ENCODE data around the gene XRCC5.
"Not testable (repeated sequence)": the region's sequence is repeated elsewhere in the genome, so short reads cannot be mapped to it uniquely, and the experiment has no call there.

Gene XRCC5

DNA sequence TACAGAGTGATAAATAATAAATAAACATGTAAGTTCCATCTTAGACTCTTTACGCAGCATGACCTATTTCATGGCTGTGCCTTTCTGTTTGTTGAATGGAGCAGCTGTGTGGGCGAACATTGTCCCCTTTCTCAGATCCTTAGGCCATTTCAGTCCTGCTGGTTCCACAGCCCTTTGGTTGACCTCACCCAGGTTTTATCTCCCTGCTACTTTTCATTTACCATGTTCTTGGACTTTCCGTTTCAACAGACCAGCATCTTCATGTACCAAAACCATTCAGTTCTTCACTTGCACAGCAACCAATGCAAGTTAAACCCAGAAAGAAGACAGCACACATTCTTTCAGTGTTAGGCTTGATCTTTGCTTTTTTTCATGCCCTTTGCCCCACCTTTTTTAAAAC, 83.8 kb downstream of the XRCC5 start:
- no peak for DNase-seq (ENCODE audit: low read depth in 2 of 2, low spot score in 1 of 2)

DNA sequence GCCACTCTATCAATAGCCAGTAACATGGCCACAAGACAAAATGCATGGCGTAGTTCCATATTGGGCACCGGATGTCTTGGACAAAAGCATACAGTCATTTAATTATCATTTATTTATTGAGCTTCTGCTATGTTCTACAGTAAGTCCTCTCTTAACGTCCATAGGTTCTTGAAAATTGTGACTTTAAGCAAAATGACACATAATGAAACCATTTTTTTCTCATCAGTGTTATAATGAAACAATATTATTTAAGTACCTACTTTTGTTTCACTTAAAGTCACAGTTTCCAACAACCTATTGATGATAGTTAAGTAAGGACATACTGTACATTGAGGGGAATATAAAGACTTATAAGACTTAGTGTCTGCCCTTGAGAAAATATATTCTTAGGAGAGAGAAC, 84.9 kb downstream of the XRCC5 start:
- DNase-seq (ENCODE audit: low read depth in 2 of 2, low spot score in 1 of 2) = no peak

DNA sequence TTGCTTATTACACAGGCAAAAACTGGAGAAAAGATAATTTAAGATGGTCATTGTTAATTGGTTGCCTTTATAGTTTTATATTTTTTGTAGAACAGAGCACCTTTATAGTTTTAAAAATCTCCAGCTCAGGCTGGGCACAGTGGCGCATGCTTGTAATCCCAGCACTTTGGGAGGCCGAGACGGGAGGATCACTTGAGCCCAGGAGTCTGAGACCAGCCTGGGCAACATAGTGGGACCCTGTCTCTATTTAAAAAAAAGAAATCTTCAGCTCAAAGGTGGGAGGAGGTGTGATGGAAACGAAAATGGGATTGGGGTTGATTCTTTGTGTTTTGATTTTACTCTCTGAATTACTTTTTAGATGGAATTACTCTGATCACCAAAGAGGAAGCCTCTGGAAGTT, 85.4 kb downstream of the XRCC5 start:
- DNase-seq (ENCODE audit: low read depth in 2 of 2, low spot score in 1 of 2) = no peak

DNA sequence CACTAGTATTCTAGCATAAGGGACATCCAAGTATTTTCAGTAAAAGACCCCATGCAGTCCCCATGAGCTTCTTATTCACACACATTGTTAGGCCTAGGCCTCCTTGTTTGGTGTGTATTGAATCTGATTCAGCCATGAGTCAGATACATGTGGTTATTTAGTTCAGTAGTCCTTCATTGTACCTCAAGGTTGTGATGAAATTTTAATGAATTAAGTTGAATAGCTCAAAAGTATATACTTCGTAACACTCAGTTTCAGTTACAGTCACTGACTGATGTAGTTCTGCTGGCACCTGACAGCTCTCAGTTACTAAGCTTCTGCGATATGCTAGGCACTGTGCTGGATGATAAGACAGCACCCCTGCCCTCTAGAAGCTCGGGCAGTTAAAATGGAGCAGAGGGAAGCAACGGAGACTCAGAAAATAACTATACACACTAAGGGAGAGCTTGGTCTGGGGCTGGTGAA, 86.4 kb downstream of the XRCC5 start:
- no peak for DNase-seq (ENCODE audit: low read depth in 2 of 2, low spot score in 1 of 2)

DNA sequence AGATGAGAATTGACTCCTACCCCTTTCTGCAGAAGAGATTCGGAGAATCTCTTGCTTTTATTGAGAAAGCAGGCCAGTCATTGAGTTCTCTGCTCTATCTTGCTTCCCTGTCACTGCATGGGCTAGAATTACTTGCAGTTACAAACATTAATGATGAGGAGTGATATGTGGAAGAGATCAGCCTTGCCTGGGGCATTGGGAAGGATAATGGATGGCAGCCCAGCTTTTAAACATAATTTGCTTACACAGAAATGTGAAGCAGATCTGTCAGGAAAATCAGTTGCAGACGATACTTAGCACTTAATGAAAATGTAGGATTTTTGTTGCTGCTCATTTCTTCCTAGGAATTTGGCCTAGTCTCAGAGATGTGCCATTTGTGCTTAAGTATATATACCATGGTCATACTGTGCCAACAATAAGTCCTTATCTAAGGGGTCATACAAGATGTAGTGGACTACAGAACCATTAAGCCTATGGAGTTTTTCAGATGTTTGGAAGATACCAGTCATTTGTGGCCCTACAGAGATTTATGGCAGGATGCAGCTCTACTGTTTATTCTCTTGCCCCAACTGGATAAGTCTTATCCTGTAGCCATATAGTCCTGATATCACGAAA, 92.7 kb downstream of the XRCC5 start:
- no peak for DNase-seq (ENCODE audit: low read depth in 2 of 2, low spot score in 1 of 2)

DNA sequence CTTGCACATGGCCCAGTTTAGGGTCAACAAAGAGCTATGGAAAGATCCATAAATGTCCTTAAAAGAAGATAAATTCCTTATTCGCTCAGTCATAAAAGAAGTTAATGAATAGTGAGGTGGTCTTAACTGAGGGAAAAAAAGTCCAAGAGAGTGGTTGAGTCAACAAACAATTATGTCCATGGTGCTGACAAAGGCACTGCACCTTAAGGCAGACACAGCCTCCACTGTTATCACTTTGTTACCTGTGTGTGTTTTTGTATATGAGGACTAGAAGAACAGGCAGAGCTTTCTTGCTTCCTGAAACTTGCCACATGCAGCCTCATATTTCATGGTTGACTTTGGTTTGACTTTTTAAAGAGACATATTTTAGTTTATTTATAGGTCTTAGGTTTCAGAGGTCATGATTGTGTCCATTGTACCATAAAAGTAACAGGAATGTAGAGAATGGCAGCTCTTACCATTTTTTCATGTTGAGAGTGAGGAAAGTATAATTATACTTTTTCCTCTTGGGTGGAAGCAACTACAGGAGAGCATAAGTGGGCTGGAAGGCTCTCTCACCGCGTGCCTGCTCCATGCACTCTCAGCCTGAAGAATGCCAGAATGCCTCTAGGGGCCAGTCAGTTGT, 93.6 kb downstream of the XRCC5 start:
- DNase-seq (ENCODE audit: low read depth in 2 of 2, low spot score in 1 of 2) = no peak

DNA sequence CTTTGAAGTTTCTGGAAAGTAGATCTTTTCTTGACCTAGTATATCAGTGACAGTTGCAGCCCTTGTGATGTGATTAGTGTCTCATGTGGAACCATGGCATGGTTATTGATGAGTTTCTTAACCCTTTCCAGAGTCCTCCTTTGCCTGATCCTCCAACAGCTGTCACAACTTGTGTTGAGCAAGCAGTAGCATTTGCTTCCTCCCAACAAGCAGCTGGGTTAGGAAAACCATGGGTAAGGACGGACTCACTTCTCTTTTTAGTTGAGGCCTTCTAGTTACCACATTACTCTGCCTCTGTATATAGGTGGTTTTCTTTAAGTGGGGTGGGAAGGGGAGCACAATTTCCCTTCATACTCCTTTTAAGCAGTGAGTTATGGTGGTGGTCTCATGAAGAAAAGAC, 96.3 kb downstream of the XRCC5 start:
- no peak for DNase-seq (ENCODE audit: low read depth in 2 of 2, low spot score in 1 of 2)

DNA sequence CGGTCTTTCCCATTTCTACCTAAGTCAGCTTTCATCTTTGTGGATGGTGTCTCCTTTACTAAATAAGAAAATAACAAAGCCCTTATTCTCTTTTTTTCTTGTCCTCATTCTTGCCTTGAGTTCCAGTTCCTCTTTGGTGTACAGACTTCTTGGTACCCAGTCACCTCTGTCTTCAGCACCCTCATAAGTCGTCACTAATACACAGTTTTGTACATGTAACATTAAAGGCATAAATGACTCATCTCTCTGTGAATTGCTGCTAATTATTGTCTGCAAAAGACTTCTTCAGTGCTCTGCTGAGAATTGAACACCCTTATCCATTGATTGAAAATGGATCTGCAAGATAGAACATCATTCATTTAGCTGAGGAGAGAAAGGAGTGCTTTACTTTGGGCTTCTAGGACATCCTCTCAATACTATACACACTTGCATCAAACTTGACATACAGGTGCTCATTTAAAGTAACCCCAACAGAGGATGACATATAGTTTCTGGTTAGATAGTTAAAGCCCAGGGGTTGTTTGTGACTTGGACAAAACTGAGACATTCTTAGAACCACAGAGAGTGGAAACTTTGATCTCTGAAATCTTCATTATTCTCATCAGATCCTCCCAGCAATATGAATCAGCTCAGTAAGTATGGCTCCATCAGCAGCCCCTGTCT, 97.0 kb downstream of the XRCC5 start:
- no peak for DNase-seq (ENCODE audit: low read depth in 2 of 2, low spot score in 1 of 2)

DNA sequence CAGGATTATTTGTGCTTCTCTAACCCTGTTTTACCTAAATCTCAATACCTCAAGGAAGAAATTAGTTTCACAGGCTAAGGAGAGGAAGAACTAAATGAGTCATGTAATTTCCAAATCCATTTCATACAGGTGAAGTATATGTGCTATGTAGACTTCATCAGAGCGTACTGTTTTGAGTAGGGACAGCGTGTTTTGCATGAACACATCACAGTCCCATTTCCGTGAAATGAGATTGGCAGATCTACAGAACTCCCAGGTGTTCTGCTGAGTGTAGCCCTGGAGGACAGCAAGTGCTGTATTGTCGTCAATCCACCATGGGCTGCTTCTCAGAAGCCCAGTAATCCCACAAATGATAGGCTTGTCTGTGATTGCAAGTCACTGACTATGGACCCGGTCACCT, 97.7 kb downstream of the XRCC5 start:
- no peak for DNase-seq (ENCODE audit: low read depth in 2 of 2, low spot score in 1 of 2)

DNA sequence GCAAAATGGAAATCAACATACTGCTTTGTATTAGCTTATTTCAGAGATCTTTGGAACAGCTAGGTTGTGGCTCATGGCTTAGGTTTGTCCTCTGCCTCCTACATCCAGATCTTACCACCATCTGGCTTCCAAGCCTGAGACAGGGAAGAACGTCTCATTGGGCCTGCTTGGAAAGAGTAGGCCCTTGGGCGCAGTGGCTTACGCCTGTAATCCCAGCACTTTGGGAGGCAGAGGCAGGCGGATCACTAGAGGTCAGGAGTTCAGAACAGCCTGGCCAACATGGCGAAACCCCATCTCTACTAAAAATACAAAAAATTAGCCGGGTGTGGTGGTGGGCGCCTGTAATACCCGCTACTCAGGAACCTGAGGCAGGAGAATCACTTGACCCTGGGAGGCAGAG, 99.5 kb downstream of the XRCC5 start:
- not testable (repeated sequence) for DNase-seq (ENCODE audit: low read depth in 2 of 2, low spot score in 1 of 2)

DNA sequence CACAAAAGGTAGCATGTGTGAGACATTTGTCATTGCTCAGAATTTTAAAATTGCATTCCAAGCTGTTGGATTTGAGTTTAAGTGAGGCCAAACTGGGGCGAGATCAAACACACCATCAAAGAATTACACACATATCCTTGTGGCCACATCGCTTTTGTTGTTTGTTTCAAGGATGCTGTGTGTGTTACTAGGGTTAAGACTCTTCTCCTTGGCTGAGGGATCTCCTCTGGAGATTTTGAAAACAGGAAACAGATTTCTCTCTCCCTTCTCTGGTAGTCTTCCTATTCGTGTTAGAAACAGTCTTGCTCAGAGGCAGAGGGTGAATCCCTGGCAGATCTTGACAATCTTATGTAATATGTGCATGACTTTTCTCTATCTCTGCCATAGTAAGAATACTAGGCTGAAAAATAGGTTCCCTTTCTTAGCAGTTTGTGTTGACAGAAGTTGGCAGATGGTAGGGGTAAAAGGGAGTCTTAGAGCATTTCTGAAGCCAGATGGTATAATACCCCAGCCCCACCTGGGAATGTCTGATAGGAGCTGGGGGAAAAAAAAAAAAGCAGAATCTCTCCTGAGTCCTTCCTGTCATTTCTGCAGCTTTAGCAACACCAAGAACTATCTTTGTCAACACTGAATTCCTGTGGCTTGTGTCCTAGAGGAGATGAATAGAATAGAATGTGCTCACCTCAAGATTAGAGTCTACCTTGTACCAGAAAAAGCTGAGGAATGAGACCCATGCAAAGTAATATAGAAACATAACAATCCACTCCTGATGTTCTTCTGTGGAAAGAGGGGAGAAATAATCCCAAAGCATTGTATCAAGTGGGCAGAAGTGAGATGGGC, 101.8 kb downstream of the XRCC5 start:
- no peak for DNase-seq (ENCODE audit: low read depth in 2 of 2, low spot score in 1 of 2)

DNA sequence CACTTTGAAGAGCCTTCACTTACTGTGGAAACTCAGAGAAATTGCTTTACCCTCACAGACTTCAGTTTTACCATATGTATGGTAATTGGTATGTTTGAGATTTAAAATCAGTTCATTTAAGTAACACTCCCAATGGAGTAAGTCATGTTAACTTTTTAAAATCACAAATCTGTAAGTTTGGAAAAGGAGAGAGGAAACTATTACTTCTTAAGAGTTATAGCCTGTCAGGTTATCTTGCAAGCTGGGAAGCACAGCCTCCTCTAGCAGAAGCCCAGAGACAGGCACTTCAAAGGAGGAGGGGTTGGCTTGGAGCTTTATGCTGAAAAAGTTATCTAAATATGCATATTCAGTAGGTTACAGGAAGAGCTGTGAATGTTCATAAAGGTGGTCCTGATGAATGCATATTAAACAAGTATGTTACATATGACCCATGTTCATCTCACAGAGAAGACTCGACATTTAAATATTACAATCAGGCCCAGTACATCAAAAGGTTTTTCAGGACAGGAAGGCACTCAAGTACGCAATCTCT, 102.5 kb downstream of the XRCC5 start:
- DNase-seq (ENCODE audit: low read depth in 2 of 2, low spot score in 1 of 2) = no peak

DNA sequence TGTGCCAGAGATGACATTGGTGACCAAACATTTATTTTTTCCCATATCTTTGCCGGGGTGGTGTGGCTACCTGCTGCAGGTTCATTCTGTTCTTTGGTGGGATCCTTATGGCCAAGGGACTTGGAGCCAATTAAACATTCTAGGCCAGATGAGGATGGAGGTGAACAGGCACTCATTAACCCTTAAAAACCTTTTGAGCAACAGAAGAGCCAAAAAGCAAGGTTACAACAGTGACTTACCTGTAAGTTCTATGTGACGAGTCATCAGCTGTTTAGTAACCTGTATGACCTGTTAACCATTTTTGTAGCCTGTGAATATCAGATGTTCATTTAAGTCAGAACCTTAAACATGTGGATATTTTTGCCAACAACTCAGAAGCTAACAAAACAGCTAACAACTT, 105.6 kb downstream of the XRCC5 start:
- DNase-seq (ENCODE audit: low read depth in 2 of 2, low spot score in 1 of 2) = no peak

DNA sequence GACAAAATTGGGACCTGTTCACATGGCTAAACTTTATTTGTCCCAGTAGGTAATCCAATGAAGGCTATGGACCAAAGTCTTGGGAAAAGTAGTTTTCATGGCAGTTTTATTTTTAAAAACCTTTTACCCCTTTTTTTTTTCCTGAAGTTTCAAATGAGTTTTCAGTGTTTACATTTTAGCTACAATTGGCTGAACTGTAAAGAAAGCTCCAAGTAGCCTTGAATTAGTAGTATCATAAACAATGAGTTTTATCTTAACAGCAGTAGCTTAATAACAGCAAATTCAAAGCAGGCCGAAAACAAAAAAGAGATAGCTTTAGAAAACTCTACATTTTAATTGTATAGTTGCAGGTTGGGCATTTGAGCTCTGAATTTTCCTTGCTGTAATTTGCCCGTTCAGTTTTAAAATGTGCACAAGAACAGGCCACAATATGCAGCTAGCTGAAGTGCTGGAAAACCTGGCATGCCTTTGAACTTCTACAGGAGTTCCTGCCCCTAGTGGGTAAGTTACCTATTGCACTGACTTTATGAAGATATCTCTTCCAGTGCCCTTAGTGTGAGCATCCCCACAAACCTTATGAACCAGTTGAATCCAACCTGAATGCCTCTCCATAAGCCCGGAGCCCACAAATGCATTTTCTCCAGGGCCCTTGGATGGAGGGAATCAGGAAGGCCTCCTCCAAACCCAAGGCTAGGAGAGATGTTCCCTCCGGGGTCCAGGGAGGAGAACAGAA, 106.7 kb downstream of the XRCC5 start:
- DNase-seq (ENCODE audit: low read depth in 2 of 2, low spot score in 1 of 2) = no peak

DNA sequence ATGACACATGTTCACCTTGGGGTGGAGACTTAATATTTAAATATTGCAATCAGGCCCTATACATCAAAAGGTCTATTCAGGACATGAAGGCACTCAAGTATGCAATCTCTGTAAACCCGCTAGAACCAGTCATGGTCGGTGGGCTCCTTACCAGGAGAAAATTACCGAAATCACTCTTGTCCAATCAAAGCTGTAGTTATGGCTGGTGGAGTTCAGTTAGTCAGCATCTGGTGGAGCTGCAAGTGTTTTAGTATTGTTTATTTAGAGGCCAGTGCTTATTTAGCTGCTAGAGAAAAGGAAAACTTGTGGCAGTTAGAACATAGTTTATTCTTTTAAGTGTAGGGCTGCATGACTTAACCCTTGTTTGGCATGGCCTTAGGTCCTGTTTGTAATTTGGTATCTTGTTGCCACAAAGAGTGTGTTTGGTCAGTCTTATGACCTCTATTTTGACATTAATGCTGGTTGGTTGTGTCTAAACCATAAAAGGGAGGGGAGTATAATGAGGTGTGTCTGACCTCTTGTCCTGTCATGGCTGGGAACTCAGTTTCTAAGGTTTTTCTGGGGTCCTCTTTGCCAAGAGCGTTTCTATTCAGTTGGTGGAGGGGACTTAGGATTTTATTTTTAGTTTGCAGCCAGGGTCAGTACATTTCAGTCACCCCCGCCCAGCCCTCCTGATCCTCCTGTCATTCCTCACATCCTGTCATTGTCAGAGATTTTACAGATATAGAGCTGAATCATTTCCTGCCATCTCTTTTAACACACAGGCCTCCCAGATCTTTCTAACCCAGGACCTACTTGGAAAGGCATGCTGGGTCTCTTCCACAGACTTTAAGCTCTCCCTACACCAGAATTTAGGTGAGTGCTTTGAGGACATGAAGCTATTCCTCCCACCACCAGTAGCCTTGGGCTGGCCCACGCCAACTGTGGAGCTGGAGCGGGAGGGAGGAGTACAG, 108.1 kb downstream of the XRCC5 start:
- DNase-seq (ENCODE audit: low read depth in 2 of 2, low spot score in 1 of 2) = no peak

DNA sequence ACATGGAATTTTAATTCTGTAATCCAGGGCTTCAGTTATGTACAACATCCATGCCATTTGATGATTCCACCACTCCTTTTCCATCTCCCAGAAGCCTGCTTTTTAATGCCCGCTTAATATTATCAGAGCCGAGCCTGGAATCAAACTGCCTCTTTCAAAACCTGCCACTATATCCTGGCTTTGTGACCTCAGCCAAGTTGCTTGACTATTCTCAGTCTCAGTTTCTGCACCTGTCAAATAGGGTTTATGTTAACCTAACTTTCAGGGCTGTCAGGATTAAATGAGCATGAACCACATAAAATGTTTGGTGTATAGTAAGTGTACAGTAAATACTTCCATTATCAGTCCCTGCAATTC, 108.7 kb downstream of the XRCC5 start:
- DNase-seq (ENCODE audit: low read depth in 2 of 2, low spot score in 1 of 2) = no peak

DNA sequence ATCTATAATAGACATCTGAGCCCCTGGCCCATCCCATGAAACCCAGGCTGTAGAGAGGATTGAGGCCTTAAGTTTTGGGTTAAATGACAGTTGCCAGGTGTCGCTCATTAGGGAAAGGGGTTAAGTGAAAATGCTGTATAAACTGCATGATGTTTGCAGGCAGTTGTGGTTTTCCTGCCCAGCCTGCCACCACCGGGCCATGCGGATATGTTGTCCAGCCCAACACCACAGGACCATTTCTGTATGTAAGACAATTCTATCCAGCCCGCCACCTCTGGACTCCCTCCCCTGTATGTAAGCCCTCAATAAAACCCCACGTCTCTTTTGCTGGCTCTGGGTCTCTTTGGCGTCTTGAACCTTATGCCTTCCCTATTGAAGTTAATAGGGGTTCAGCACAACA, 110.7 kb downstream of the XRCC5 start:
- DNase-seq (ENCODE audit: low read depth in 2 of 2, low spot score in 1 of 2) = no peak

DNA sequence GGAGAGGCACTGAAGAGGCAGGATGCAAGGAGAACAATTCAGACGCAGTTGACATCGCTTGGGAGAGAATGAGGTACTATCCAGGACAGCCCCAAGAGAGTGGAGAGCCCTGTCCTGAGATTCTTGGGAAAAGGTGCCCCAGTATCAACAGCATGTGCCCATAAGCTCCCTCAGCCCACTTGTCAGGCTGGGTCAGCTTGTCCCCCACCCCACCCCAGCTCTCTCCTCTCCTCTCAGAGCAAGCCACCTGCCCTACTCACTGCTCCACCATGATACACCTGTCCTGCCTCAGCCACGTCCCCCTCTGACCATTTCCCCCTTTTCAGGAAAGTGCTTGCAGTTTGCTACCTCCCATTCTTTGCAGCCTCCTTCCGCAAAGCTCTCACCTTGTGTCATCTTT, 111.8 kb downstream of the XRCC5 start:
- DNase-seq (ENCODE audit: low read depth in 2 of 2, low spot score in 1 of 2) = no peak

DNA sequence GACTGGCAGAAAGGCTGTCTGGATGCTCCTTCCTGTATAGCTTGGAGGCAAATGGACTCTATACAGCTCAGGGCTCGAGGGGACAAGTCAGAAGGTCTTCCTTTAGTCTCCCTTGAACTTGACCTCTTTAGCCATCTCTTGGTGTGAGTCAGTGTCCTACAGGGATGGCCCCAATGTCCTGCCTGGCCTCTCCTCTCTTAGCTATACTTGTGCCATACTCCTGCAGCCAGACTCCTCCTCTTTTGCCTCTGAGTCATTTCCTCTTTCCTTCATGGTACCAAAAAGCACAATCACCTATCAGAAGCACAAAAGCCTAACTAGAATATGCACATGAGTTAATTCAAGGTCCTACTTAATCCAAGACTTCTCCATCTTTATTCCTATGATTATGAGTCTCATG, 112.7 kb downstream of the XRCC5 start:
- no peak for DNase-seq (ENCODE audit: low read depth in 2 of 2, low spot score in 1 of 2)
